ENCODE data around the gene HTT-AS.
"Not testable (repeated sequence)": the region's sequence is repeated elsewhere in the genome, so short reads cannot be mapped to it uniquely, and the experiment has no call there.

HTT-AS gene

GRCh38 chr4:3085948-3086670 is 11.8 kb upstream of the HTT-AS start:
- DNase-seq: no peak

GRCh38 chr4:3083732-3084131 is 9.4 kb upstream of the HTT-AS start:
- DNase-seq: no peak

GRCh38 chr4:3082925-3083515 is 8.7 kb upstream of the HTT-AS start:
- DNase-seq: no peak

- no peak for DNase-seq
These were observed 5.4 kb upstream of the HTT-AS start for GRCh38 chr4:3079694-3080123.

- no peak for DNase-seq
These were observed 3.5 kb upstream of the HTT-AS start for GRCh38 chr4:3077796-3078195.

GRCh38 chr4:3075652-3075981 is 1.3 kb upstream of the HTT-AS start:
- no peak for DNase-seq

GRCh38 chr4:3074846-3075651 is 711 bp upstream of the HTT-AS start:
- DNase-seq: peak; percentile 68

GRCh38 chr4:3073158-3074077 is 920 bp downstream of the HTT-AS start:
- DNase-seq: no peak

- no peak for DNase-seq
These were observed 2.5 kb downstream of the HTT-AS start for GRCh38 chr4:3071811-3072210.

- no peak for DNase-seq
These were observed 3.4 kb downstream of the HTT-AS start for GRCh38 chr4:3070709-3071500.

- DNase-seq: no peak
These were observed 4.6 kb downstream of the HTT-AS start for GRCh38 chr4:3069661-3070199.

GRCh38 chr4:3067473-3068001 is 6.8 kb downstream of the HTT-AS start:
- no peak for DNase-seq

- no peak for DNase-seq
These were observed 7.4 kb downstream of the HTT-AS start for GRCh38 chr4:3066836-3067400.

GRCh38 chr4:3065551-3065950 is 8.8 kb downstream of the HTT-AS start:
- no peak for DNase-seq

- DNase-seq: no peak
These were observed 11.9 kb downstream of the HTT-AS start for GRCh38 chr4:3062471-3062870.

- no peak for DNase-seq
These were observed 13.4 kb downstream of the HTT-AS start for GRCh38 chr4:3060946-3061345.

- DNase-seq: no peak
These were observed 14.4 kb downstream of the HTT-AS start for GRCh38 chr4:3059943-3060342.

- no peak for DNase-seq
These were observed 20.1 kb downstream of the HTT-AS start for GRCh38 chr4:3054169-3054759.

- DNase-seq: not testable (repeated sequence)
These were observed 23.0 kb downstream of the HTT-AS start for GRCh38 chr4:3051141-3051897.

Measured in activated CD8-positive, alpha-beta memory T cell treated with anti-CD3 and anti-CD28 coated beads, Interleukin-2, amount 50 U/mL, for 48 hours (primary cell).